ENCODE data around the gene KCNH5. TPM values are rescaled to one million over a fixed set of nuclear protein-coding genes. Genes with fewer than 3 reads are reported as not detected.

KCNH5 gene, protein sequence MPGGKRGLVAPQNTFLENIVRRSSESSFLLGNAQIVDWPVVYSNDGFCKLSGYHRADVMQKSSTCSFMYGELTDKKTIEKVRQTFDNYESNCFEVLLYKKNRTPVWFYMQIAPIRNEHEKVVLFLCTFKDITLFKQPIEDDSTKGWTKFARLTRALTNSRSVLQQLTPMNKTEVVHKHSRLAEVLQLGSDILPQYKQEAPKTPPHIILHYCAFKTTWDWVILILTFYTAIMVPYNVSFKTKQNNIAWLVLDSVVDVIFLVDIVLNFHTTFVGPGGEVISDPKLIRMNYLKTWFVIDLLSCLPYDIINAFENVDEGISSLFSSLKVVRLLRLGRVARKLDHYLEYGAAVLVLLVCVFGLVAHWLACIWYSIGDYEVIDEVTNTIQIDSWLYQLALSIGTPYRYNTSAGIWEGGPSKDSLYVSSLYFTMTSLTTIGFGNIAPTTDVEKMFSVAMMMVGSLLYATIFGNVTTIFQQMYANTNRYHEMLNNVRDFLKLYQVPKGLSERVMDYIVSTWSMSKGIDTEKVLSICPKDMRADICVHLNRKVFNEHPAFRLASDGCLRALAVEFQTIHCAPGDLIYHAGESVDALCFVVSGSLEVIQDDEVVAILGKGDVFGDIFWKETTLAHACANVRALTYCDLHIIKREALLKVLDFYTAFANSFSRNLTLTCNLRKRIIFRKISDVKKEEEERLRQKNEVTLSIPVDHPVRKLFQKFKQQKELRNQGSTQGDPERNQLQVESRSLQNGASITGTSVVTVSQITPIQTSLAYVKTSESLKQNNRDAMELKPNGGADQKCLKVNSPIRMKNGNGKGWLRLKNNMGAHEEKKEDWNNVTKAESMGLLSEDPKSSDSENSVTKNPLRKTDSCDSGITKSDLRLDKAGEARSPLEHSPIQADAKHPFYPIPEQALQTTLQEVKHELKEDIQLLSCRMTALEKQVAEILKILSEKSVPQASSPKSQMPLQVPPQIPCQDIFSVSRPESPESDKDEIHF
- not detected in 2 replicates for total RNA-seq (2022)
- percentile 6 among the genes with signal in this experiment for Bru-seq, nascent RNA
- BruChase-seq, experiment 1, labeled RNA remaining after a 6-hour chase: percentile 3 among the genes with signal in this experiment
- BruChase-seq, experiment 2, labeled RNA remaining after a 2-hour chase: percentile 5 among the genes with signal in this experiment
- long read RNA-seq: 0 reads

DNA sequence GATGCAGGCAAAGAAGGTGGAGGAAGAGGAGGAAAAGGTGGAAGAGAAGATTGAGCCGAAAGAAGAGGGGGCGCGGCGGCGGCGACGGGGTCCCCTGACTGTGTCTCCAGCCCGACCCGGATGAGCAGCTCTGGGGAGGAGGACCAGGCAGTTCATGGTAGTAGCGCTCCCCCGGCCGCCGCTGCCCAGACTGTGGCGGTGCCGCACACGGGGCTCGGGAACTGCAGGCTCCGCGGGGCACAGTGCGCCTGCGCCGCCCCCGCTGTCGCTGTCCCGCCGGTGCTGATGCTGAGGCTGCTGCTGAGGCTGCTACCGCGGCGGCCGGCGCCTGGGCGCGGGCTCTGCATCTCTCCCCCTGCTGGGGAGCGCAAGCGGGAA is at the start of gene KCNH5:
Gene KCNH5, minus strand, starts transcription at position 225 of the 378 bp plus-strand sequence. CDS start 272 bp downstream, outside the sequence.
- no peaks in the 10 kb centered on the region for H3K9me3 Mint-ChIP-seq (ENCODE audit: unreplicated experiment)
- H3K27ac Mint-ChIP-seq (ENCODE audit: low read depth, unreplicated experiment): no peak within 1 kb of the TSS
- no peaks in the 10 kb centered on the region for H3K4me1 Mint-ChIP-seq (ENCODE audit: insufficient read depth, unreplicated experiment)
- ChIA-PET POLR2A (no interaction called here), CTCF (interaction anchor here (0.6 to 1.0 kb wide), 2 partner anchors 128 to 866 kb away, joined by 3 to 4 read pairs; no protein-coding TSS in a partner anchor)
- TF ChIP-seq, protein P1, sequence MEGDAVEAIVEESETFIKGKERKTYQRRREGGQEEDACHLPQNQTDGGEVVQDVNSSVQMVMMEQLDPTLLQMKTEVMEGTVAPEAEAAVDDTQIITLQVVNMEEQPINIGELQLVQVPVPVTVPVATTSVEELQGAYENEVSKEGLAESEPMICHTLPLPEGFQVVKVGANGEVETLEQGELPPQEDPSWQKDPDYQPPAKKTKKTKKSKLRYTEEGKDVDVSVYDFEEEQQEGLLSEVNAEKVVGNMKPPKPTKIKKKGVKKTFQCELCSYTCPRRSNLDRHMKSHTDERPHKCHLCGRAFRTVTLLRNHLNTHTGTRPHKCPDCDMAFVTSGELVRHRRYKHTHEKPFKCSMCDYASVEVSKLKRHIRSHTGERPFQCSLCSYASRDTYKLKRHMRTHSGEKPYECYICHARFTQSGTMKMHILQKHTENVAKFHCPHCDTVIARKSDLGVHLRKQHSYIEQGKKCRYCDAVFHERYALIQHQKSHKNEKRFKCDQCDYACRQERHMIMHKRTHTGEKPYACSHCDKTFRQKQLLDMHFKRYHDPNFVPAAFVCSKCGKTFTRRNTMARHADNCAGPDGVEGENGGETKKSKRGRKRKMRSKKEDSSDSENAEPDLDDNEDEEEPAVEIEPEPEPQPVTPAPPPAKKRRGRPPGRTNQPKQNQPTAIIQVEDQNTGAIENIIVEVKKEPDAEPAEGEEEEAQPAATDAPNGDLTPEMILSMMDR (IDR thresholded peaks at IDR 0.05; ENCODE audit: unreplicated experiment): no peak
- no peak for DNase-seq (ENCODE audit: unreplicated experiment)
- no TSS peak for BruUV-seq (replicated peaks)
- intact Hi-C loops (cut with micrococcal nuclease): loop anchor here (10.0 kb wide), 1 partner anchor 350 kb away; no protein-coding TSS in a partner anchor
- peaks cover 24% of the 10 kb centered on the region for H3K27me3 Mint-ChIP-seq (ENCODE audit: insufficient read depth, unreplicated experiment)
- H3K36me3 Mint-ChIP-seq (ENCODE audit: insufficient read depth, unreplicated experiment): no peaks in the 10 kb centered on the region
- peak within 1 kb of the TSS; percentile 57 for H3K4me3 Mint-ChIP-seq (ENCODE audit: unreplicated experiment)

DNA sequence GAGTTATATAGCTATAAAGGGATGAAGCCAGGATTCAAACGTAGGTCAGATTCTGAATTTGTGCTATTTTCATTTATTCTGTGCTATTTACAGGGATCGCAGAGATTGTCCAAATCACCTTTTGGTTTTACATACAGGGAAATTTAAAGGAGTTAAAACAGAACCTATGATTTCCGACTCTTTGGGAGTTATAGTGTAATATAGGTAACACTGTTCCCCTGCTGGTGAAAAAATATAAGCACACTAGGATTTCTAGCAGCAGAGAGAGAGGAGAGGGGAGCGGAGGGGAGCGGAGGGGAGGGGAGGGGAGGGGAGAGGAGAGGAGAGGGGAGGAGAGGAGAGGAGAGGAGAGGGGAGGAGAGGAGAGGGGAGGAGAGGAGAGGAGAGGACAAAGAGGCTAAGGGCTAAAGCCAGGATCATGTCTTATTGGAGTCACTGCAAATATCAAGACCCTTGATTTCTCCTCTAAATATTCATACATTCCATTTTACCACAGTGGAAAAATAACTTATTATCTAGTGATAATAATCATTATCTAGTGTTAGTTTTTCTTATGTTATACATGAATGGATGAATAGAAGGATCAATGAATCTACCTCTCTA is 46.2 kb upstream of the KCNH5 start:
- Mint-ChIP-seq H3K27me3 (ENCODE audit: insufficient read depth, unreplicated experiment) (no peaks in the 10 kb centered on the region), H3K4me1 (ENCODE audit: insufficient read depth, unreplicated experiment) (no peaks in the 10 kb centered on the region), H3K9me3 (ENCODE audit: unreplicated experiment) (no peaks in the 10 kb centered on the region), H3K4me3 (ENCODE audit: unreplicated experiment) (no peak overlapping the region), H3K27ac (ENCODE audit: low read depth, unreplicated experiment) (no peak overlapping the region), H3K36me3 (ENCODE audit: insufficient read depth, unreplicated experiment) (no peaks in the 10 kb centered on the region)
- TF ChIP-seq, protein P1 (IDR thresholded peaks at IDR 0.05; ENCODE audit: unreplicated experiment): no peak
- intact Hi-C loops (cut with micrococcal nuclease): no loop called here
- ChIA-PET POLR2A (no interaction called here), CTCF (no interaction called here)
- BruUV-seq (replicated peaks): no TSS peak
- DNase-seq (ENCODE audit: unreplicated experiment): no peak

DNA sequence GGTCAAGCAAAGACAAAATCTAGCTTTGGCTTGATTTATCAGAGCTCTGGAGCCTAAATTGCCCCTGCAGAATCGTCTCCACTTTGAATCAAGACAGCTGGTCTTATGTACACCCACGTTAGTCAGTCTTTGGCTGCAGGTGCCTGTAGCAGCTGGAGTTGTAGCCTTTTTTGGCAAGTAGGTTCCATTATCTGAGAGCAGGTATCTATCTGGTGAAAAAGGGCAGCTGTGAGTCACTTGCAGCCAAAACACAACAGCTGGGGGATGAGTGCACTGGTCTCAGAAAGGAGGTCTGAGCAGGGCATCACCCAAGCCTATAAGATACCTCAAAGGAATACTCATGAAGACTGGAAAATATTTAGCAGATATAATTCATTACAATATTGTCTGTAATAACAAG is 43.6 kb upstream of the KCNH5 start:
- Mint-ChIP-seq H3K27me3 (ENCODE audit: insufficient read depth, unreplicated experiment) (no peaks in the 10 kb centered on the region), H3K36me3 (ENCODE audit: insufficient read depth, unreplicated experiment) (no peaks in the 10 kb centered on the region), H3K27ac (ENCODE audit: low read depth, unreplicated experiment) (no peak overlapping the region), H3K4me3 (ENCODE audit: unreplicated experiment) (no peak overlapping the region), H3K4me1 (ENCODE audit: insufficient read depth, unreplicated experiment) (no peaks in the 10 kb centered on the region), H3K9me3 (ENCODE audit: unreplicated experiment) (no peaks in the 10 kb centered on the region)
- POLR2A ChIA-PET: interaction anchor here (1.0 kb wide), 1 partner anchor 23 kb away, joined by 5 read pairs; no protein-coding TSS in a partner anchor
- intact Hi-C loops (cut with micrococcal nuclease): no loop called here
- CTCF ChIA-PET: no interaction called here
- DNase-seq (ENCODE audit: unreplicated experiment): no peak
- TF ChIP-seq, protein P1 (IDR thresholded peaks at IDR 0.05; ENCODE audit: unreplicated experiment): no peak
- no TSS peak for BruUV-seq (replicated peaks)
